Endothelial cell of umbilical vein (primary cell): ENCODE measurements around the gene CSN1S1. TPM values are rescaled to one million over a fixed set of nuclear protein-coding genes. Genes with fewer than 3 reads are reported as not detected.
A peak's percentile ranks its signal among the peaks of the same experiment; 100 is the strongest.

Experiments used
- BruUV-seq: library from RNA; stranded (reverse); fragments of 400-500 nt; replicated peaks from 2 replicates; lab custom pipeline; 2021; lab: Mats Ljungman, UMichigan
- CTCF ChIA-PET: fragments of 300-600, 350-600 bp; sonication (Branson Sonifier 250); formaldehyde crosslinking; loops from one replicate; lab custom pipeline; 2021; ENCODE audit warnings: antibody characterized with exemption, inconsistent platforms; lab: Charles Lee
- POLR2A ChIA-PET: fragments of 300-600, 350-600 bp; sonication (Branson Sonifier 250); formaldehyde crosslinking; loops from one replicate; lab custom pipeline; 2021; ENCODE audit warnings: antibody characterized with exemption, inconsistent platforms; lab: Charles Lee
- DNase-seq: peaks from one replicate; pipeline ENCODE4 v3.0.0-alpha.2; 2011; ENCODE audit warnings: low read depth, low spot score
- FAIRE-seq: peaks from 2 replicates; lab custom pipeline; 2011; peaks lifted over from hg19 to GRCh38; lab: Jason Lieb, UNC
- H2AFZ ChIP-seq: 2 replicates; pipeline ENCODE4 v1.6.0; 2012; ENCODE audit warnings: low read depth, low read length, control low read depth, inconsistent platforms
- H3K27ac ChIP-seq: 2 replicates; pipeline ENCODE4 v1.5.1; 2011; ENCODE audit warnings: low read depth, mild to moderate bottlenecking, control low read depth, low read length, moderate library complexity; ENCODE audit not compliant: insufficient read depth
- H3K27me3 ChIP-seq, 2 experiments: 2 replicates each; pipeline versions ENCODE4 v1.6.0 to v1.6.1; 2011; ENCODE audit warnings: low read length in 2 of 2, mixed read lengths in 1 of 2; ENCODE audit not compliant: control insufficient read depth in 2 of 2, insufficient read depth in 2 of 2
- H3K36me3 ChIP-seq, 2 experiments: 2 replicates in 1 of 2; 3 replicates in 1 of 2; pipeline ENCODE4 v1.5.1; 2011; ENCODE audit warnings: low read length in 2 of 2, mild to moderate bottlenecking in 1 of 2, moderate library complexity in 1 of 2; ENCODE audit not compliant: control insufficient read depth in 2 of 2, insufficient read depth in 2 of 2; ENCODE audit errors: extremely low read depth in 1 of 2
- H3K4me1 ChIP-seq: 3 replicates; pipeline ENCODE4 v1.5.1; 2011; ENCODE audit warnings: mild to moderate bottlenecking, low read length; ENCODE audit not compliant: control insufficient read depth, insufficient read depth; ENCODE audit errors: extremely low read depth
- H3K4me2 ChIP-seq: 2 replicates; pipeline ENCODE4 v1.6.1; 2011; ENCODE audit warnings: low read length, control low read depth, mixed read lengths; ENCODE audit not compliant: insufficient read depth
- H3K4me3 ChIP-seq, 3 experiments: fragments of 200-600 bp in 1 of 3; sonication (generic), shearing (Covaris generic) in 1 of 3; replicated peaks in 1 of 3; 2 replicates each; pipeline ENCODE4 v1.5.1; 2011 to 2016; ENCODE audit warnings: control low read depth in 3 of 3, low read length in 3 of 3, mild to moderate bottlenecking in 2 of 3, inconsistent platforms in 1 of 3, low read depth in 1 of 3, moderate library complexity in 1 of 3; ENCODE audit not compliant: insufficient read depth in 1 of 3
- H3K79me2 ChIP-seq: 2 replicates; pipeline ENCODE4 v1.6.0; 2012; ENCODE audit warnings: low read length, inconsistent platforms; ENCODE audit not compliant: control insufficient read depth, insufficient read depth
- H3K9ac ChIP-seq: replicated peaks from 2 replicates; pipeline ENCODE3; 2011; ENCODE audit warnings: low read length, control low read depth; ENCODE audit not compliant: insufficient read depth; ENCODE audit errors: extremely low read depth
- H3K9me1 ChIP-seq: replicated peaks from 3 replicates; pipeline ENCODE4 v1.6.0; 2011; ENCODE audit warnings: mild to moderate bottlenecking, low read length; ENCODE audit not compliant: control insufficient read depth, insufficient read depth; ENCODE audit errors: extremely low read depth
- H3K9me3 ChIP-seq: replicated peaks from 2 replicates; pipeline ENCODE4 v1.5.1; 2012; ENCODE audit warnings: low read length, inconsistent platforms; ENCODE audit not compliant: control insufficient read depth, insufficient read depth
- H4K20me1 ChIP-seq: replicated peaks from 2 replicates; pipeline ENCODE3; 2011; ENCODE audit warnings: mild to moderate bottlenecking, low read length; ENCODE audit not compliant: control insufficient read depth, insufficient read depth; ENCODE audit errors: extremely low read depth
- CTCF ChIP-seq, 2 donors: IDR thresholded peaks; 1 replicate in 1 of 2; 2 replicates in 1 of 2; pipeline ENCODE4 v1.5.1; 2011; ENCODE audit warnings: low read length in 2 of 2, mild to moderate bottlenecking in 2 of 2, moderate library complexity in 2 of 2, control low read depth in 1 of 2, inconsistent platforms in 1 of 2, low read depth in 1 of 2; ENCODE audit not compliant: insufficient read depth in 1 of 2; ENCODE audit errors: extremely low read depth in 1 of 2
- EZH2 ChIP-seq: IDR thresholded peaks from 2 replicates; pipeline ENCODE4 v1.6.1; 2012; ENCODE audit warnings: borderline replicate concordance, low read depth, mild to moderate bottlenecking, moderate library complexity, low read length, inconsistent platforms; ENCODE audit not compliant: severe bottlenecking
- FOS ChIP-seq: IDR thresholded peaks from 2 replicates; pipeline ENCODE4 v1.6.1; 2011; ENCODE audit warnings: mild to moderate bottlenecking, low read length, moderate library complexity, borderline replicate concordance; ENCODE audit not compliant: insufficient read depth
- GATA2 ChIP-seq: IDR thresholded peaks from 2 replicates; pipeline ENCODE4 v1.7.0; 2011; ENCODE audit warnings: low read depth, mild to moderate bottlenecking, moderate library complexity, mixed read lengths, low read length; ENCODE audit not compliant: insufficient read length, insufficient read depth
- JUN ChIP-seq: IDR thresholded peaks from 2 replicates; pipeline ENCODE4 v1.6.1; 2011; ENCODE audit warnings: borderline replicate concordance, low read depth; ENCODE audit not compliant: insufficient read length, insufficient read depth
- MAX ChIP-seq: IDR thresholded peaks from 2 replicates; pipeline ENCODE4 v1.6.1; 2011; ENCODE audit not compliant: insufficient read depth, insufficient read length
- MYC ChIP-seq: IDR thresholded peaks from one replicate; pipeline ENCODE4 v1.6.1; 2011; ENCODE audit warnings: mild to moderate bottlenecking, low read depth, low read length
- POLR2A ChIP-seq: IDR thresholded peaks from 2 replicates; pipeline ENCODE4 v1.6.1; 2012; ENCODE audit warnings: low read depth, mild to moderate bottlenecking, control low read depth, low read length
- POLR2AphosphoS5 ChIP-seq: IDR thresholded peaks from 2 replicates; pipeline ENCODE4 v1.6.1; 2012; ENCODE audit warnings: low read depth, mild to moderate bottlenecking, control low read depth, low read length, moderate library complexity; ENCODE audit not compliant: insufficient read depth
- dilution Hi-C: fragments of 300-500 bp; cut with MboI; formaldehyde crosslinking; loops from one replicate; pipeline ENCODE4 v1.15.0; 2019; ENCODE audit warnings: low sequenced_read_pairs; ENCODE audit not compliant: extremely low pct_ligation_motif_present
- intact Hi-C: fragments of 100-400 bp; cut with micrococcal nuclease; formaldehyde crosslinking; loops from one replicate; pipeline ENCODE4 v1.10.0; 2022
- polyA plus RNA-seq, 4 experiments: library from polyadenylated mRNA; depleted of rRNA in 3 of 4; stranded (reverse) in 3 of 4; unstranded in 1 of 4; fragments of >200 nt; gene quantifications; 2 replicates each; pipeline versions ENCODE4 v1.2.1 to v1.2.3, GENCODE V29; 2011 to 2012; ENCODE audit warnings: missing spikeins in 1 of 4
- total RNA-seq: library from RNA; stranded (reverse); gene quantifications from 2 replicates; pipeline ENCODE4 v1.2.3, GENCODE V29; 2021

Gene CSN1S1
- total and polyA plus RNA-seq, 2 donors (not counting 3 experiments of a cell fraction or from before 2014, with no cell fraction given) = not detected

DNA sequence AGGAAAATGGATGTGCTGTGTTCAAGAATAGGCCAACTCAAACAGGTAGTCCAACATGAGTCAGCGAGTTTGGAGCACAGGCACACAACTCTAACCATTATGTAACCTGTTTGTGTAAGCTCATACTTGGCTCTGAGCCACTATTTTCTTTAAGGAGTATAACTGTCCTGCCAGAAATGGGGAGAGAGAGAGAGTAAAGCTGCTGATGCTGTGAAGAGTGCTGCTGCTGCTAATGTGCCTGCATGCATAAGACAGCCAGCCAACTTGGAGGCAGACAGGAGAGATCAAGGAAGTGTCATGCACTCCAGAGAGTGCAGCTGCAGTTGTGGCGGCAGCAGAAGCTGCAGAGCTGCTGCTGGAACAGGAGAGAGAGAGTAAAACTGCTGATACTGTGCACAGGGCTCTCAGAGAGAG, 53.2 kb downstream of the CSN1S1 start:
- peak; percentile 29 for DNase-seq
- Histone ChIP-seq H3K4me1 (no peaks in the 10 kb centered on the region), H2AFZ (no peak overlapping the region), H3K36me3 (no peaks in the 10 kb centered on the region), H3K27me3 (peaks cover 2% of the 10 kb centered on the region in 2 experiments), H3K9ac (no peak overlapping the region), H3K79me2 (no peaks in the 10 kb centered on the region), H4K20me1 (no peaks in the 10 kb centered on the region), H3K9me3 (no peaks in the 10 kb centered on the region), H3K4me2 (no peak overlapping the region), H3K4me3 (no peak overlapping the region), H3K9me1 (no peaks in the 10 kb centered on the region), H3K27ac (no peak overlapping the region)
- ChIA-PET POLR2A (no interaction called here), CTCF (no interaction called here)
- intact Hi-C loops (no loop called here), dilution Hi-C loops (no loop called here)
- BruUV-seq = no TSS peak
- FAIRE-seq = peak; percentile 58
- TF ChIP-seq GATA2 (no peak), MAX (no peak), MYC (no peak), EZH2 (no peak), POLR2AphosphoS5 (no peak), FOS (no peak), CTCF (IDR thresholded peaks at IDR 0.05; ENCODE audit: extremely low read depth in 1 of 2, insufficient read depth in 1 of 2, low read depth in 1 of 2, low read length in 2 of 2) (no peak), POLR2A (no peak), JUN (no peak)
